MM.1S (cell line): ENCODE measurements around the gene TMC1.

ENCODE experiments used
- EZH2 ChIP-seq: fragments of 300-600 bp; sonication (generic); optimal IDR thresholded peaks from 2 replicates; pipeline ENCODE3; 2017; ENCODE audit warnings: low read depth, mild to moderate bottlenecking, antibody characterized with exemption, low read length, mixed read lengths
- EZH2phosphoT487 ChIP-seq: fragments of 300-600 bp; sonication (generic); IDR thresholded peaks from 2 replicates; pipeline ENCODE4 v1.6.1; 2018; ENCODE audit warnings: antibody characterized with exemption, low read length
- TF ChIP-seq, protein P1 (sequence below): fragments of 300-600 bp; sonication (generic); IDR thresholded peaks from 2 replicates; pipeline ENCODE4 v1.5.1; 2016; ENCODE audit warnings: antibody characterized with exemption, low read length, mixed read lengths

GRCh38 chr9:72491242-72491641 lies 30.2 kb upstream of the TMC1 start:
- TF ChIP-seq, protein P1, sequence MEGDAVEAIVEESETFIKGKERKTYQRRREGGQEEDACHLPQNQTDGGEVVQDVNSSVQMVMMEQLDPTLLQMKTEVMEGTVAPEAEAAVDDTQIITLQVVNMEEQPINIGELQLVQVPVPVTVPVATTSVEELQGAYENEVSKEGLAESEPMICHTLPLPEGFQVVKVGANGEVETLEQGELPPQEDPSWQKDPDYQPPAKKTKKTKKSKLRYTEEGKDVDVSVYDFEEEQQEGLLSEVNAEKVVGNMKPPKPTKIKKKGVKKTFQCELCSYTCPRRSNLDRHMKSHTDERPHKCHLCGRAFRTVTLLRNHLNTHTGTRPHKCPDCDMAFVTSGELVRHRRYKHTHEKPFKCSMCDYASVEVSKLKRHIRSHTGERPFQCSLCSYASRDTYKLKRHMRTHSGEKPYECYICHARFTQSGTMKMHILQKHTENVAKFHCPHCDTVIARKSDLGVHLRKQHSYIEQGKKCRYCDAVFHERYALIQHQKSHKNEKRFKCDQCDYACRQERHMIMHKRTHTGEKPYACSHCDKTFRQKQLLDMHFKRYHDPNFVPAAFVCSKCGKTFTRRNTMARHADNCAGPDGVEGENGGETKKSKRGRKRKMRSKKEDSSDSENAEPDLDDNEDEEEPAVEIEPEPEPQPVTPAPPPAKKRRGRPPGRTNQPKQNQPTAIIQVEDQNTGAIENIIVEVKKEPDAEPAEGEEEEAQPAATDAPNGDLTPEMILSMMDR: no peak
- TF ChIP-seq EZH2 (no peak), EZH2phosphoT487 (no peak)
